GM12878 (cell line): ENCODE data around the gene XCR1. TPM values are rescaled to one million over a fixed set of nuclear protein-coding genes. Genes with fewer than 3 reads are reported as not detected.

Experiments used
- ATAC-seq: fragments of 200-7000 bp; cut with Tn5 transposase; 3 replicates; pipeline ENCODE4 v1.9.1; 2020; ENCODE audit warnings: mild to moderate bottlenecking, moderate library complexity
- BruUV-seq: library from RNA; stranded (reverse); fragments of 400-500 nt; replicated peaks from 2 replicates; lab custom pipeline; 2021; lab: Mats Ljungman, UMichigan
- CTCF ChIA-PET: fragments of 300-600 bp; sonication (Branson Sonifier 250); formaldehyde crosslinking; extraction: SDS; loops from one replicate; lab custom pipeline; 2021; ENCODE audit warnings: inconsistent platforms; lab: Yijun Ruan, JAX
- POLR2A ChIA-PET: fragments of 350-600 bp; formaldehyde crosslinking; extraction: SDS; loops from one replicate; lab custom pipeline; 2021; ENCODE audit warnings: inconsistent platforms; lab: Charles Lee
- RAD21 ChIA-PET: fragments of 300-600 bp; sonication (Branson Sonifier 250); formaldehyde crosslinking; loops from one replicate; lab custom pipeline; 2023; ENCODE audit warnings: antibody characterized with exemption; ENCODE audit not compliant: unreplicated experiment; lab: Charles Lee
- SMC1A ChIA-PET: fragments of 300-600 bp; sonication (Branson Sonifier 250); formaldehyde crosslinking; loops from one replicate; lab custom pipeline; 2023; ENCODE audit not compliant: unreplicated experiment, uncharacterized antibody; lab: Charles Lee
- DNase-seq: peaks from one replicate; pipeline ENCODE4 v3.0.0-alpha.2; 2011; ENCODE audit warnings: low read depth, low spot score
- FAIRE-seq: peaks from 3 replicates; lab custom pipeline; 2011; peaks lifted over from hg19 to GRCh38; lab: Jason Lieb, UNC
- H2AFZ ChIP-seq: 2 replicates; pipeline ENCODE4 v1.6.0; 2011; ENCODE audit warnings: low read depth, low read length, control low read depth; ENCODE audit not compliant: control insufficient read depth
- H3K27ac ChIP-seq: 2 replicates; pipeline ENCODE4 v1.5.1; 2011; ENCODE audit warnings: control low read depth; ENCODE audit not compliant: control insufficient read depth, insufficient read depth
- H3K27me3 ChIP-seq, 2 experiments: replicated peaks in 1 of 2; 2 replicates each; pipeline versions ENCODE4 v1.6.0 to v1.6.1; 2011; ENCODE audit warnings: low read length in 1 of 2; ENCODE audit not compliant: control insufficient read depth in 2 of 2, insufficient read depth in 2 of 2
- H3K36me3 ChIP-seq, 2 experiments: 2 replicates each; pipeline ENCODE4 v1.5.1; 2011; ENCODE audit warnings: low read length in 1 of 2; ENCODE audit not compliant: control insufficient read depth in 2 of 2, insufficient read depth in 2 of 2
- H3K4me1 ChIP-seq: 2 replicates; pipeline ENCODE4 v1.6.1; 2011; ENCODE audit warnings: mild to moderate bottlenecking, low read length, moderate library complexity, mixed read lengths; ENCODE audit not compliant: control insufficient read depth, insufficient read depth
- H3K4me2 ChIP-seq: 2 replicates; pipeline ENCODE4 v1.6.0; 2011; ENCODE audit warnings: control low read depth; ENCODE audit not compliant: control insufficient read depth, insufficient read depth
- H3K4me3 ChIP-seq: fragments of 200-600 bp; sonication (generic); 2 replicates; pipeline ENCODE4 v1.5.1; 2016
- H3K79me2 ChIP-seq: 2 replicates; pipeline ENCODE4 v1.6.0; 2011; ENCODE audit warnings: low read length; ENCODE audit not compliant: control insufficient read depth, insufficient read depth
- H3K9ac ChIP-seq: 2 replicates; pipeline ENCODE4 v1.8.0; 2011; ENCODE audit warnings: low read length, control low read depth, mixed read lengths; ENCODE audit not compliant: control insufficient read depth, insufficient read depth
- H3K9me3 ChIP-seq: replicated peaks from 3 replicates; pipeline ENCODE4 v1.5.1; 2011; ENCODE audit warnings: mild to moderate bottlenecking, low read length; ENCODE audit not compliant: control insufficient read depth, insufficient read depth
- H4K20me1 ChIP-seq: 2 replicates; pipeline ENCODE4 v1.6.0; 2011; ENCODE audit not compliant: control insufficient read depth, insufficient read depth
- CUX1 ChIP-seq: IDR thresholded peaks from 2 replicates; pipeline ENCODE4 v1.6.1; 2012; ENCODE audit warnings: improper control_type of control experiment, low read depth, low read length; ENCODE audit not compliant: insufficient replicate concordance
- ETV6 ChIP-seq, 2 experiments: fragments of 450-650 bp in 1 of 2; IDR thresholded peaks in 1 of 2; conservative IDR thresholded peaks in 1 of 2; 2 replicates each; pipeline ENCODE4 v1.6.1; 2014; ENCODE audit warnings: antibody characterized with exemption in 1 of 2, borderline replicate concordance in 1 of 2, low read depth in 1 of 2, mild to moderate bottlenecking in 1 of 2, moderate library complexity in 1 of 2
- GABPA ChIP-seq: IDR thresholded peaks from 2 replicates; pipeline ENCODE4 v1.6.1; 2014; ENCODE audit warnings: antibody characterized with exemption, low read depth, mild to moderate bottlenecking, inconsistent platforms
- NRF1 ChIP-seq: conservative IDR thresholded peaks from 2 replicates; pipeline ENCODE4 v1.6.1; 2011; ENCODE audit warnings: mild to moderate bottlenecking, low read depth, low read length, improper control_type of control experiment
- WGBS: methylation state at CpG from one replicate; pipeline ENCODE4 v1.1.6; 2016; ENCODE audit warnings: low lambda C conversion rate; ENCODE audit not compliant: insufficient replicate concordance, insufficient coverage; ENCODE audit errors: missing lambda C conversion rate; 5-methylcytosine and 5-hydroxymethylcytosine counted together
- in situ Hi-C: fragments of 300-500 bp; cut with MboI; formaldehyde crosslinking; loops from 9 replicates; pipeline ENCODE4 v1.14.3; 2018; ENCODE audit warnings: mixed read lengths
- intact Hi-C: fragments of 100-400 bp; cut with micrococcal nuclease; formaldehyde crosslinking; loops from one replicate; pipeline ENCODE4 v1.14.2; 2022; ENCODE audit not compliant: unreplicated experiment
- polyA plus RNA-seq, 11 experiments: library from polyadenylated mRNA; depleted of rRNA in 4 of 11; unstranded in 6 of 11; stranded (reverse) in 5 of 11; fragments of >200 nt; fragmentation: Nextera tagmentation in 4 of 11; fragmentation: Illumina TruSeq in 1 of 11; extraction: Ambion mirVana in 4 of 11; extraction: Trizol in 1 of 11; gene quantifications; 1 replicate in 1 of 11; 2 replicates in 10 of 11; pipeline versions ENCODE4 v1.2.1 to v1.2.3, GENCODE V29; 2011 to 2016; ENCODE audit warnings: inconsistent platforms in 2 of 11, missing spikeins in 2 of 11, low read depth in 1 of 11
- total RNA-seq, 4 experiments: library from RNA; depleted of rRNA in 3 of 4; stranded (reverse); fragments of >200 nt in 3 of 4; fragmentation: Illumina TruSeq in 1 of 4; extraction: Trizol in 1 of 4; gene quantifications; 2 replicates each; pipeline versions ENCODE4 v1.2.1 to v1.2.3, GENCODE V29; 2013 to 2021

The XCR1 gene
- total and polyA plus RNA-seq, 10 of the 15 experiments (the other 5 are each of a cell fraction or from before 2014, with no cell fraction given): 0.02 to 0.29 (median 0.13) TPM; not detected in 2

- H3K9ac ChIP-seq: no peak overlapping the region
These were observed 30.4 kb upstream of the XCR1 start for GRCh38 chr3:46057716-46058115.

More at GRCh38 chr3:46057716-46058115, 30.4 kb upstream of the XCR1 start:
- H3K4me3 ChIP-seq: no peak overlapping the region
- RAD21 ChIA-PET: interaction anchor here (1.8 kb wide), 1 partner anchor 98 kb away, joined by 4 read pairs; no protein-coding TSS in a partner anchor
- no peak for DNase-seq
- H3K9me3 ChIP-seq: no peaks in the 10 kb centered on the region; the same call in 2 of the 3 replicates
- no peaks in the 10 kb centered on the region for H3K36me3 ChIP-seq
- ATAC-seq: no peak
- H3K27ac ChIP-seq: no peak overlapping the region
- FAIRE-seq: no peak
- POLR2A ChIA-PET: no interaction called here
- H2AFZ ChIP-seq: no peak overlapping the region
- H3K4me2 ChIP-seq: no peak overlapping the region
- no peaks in the 10 kb centered on the region for H4K20me1 ChIP-seq
- in situ Hi-C loops (no loop called here), intact Hi-C loops (no loop called here)
- CTCF ChIA-PET: interaction anchor here (0.6 to 3.2 kb wide), 2 partner anchors 20 to 119 kb away, joined by 3 to 19 read pairs; no protein-coding TSS in a partner anchor
- SMC1A ChIA-PET: interaction anchor here (2.4 kb wide), 1 partner anchor 64 kb away, joined by 10 read pairs; no protein-coding TSS in a partner anchor
- no TSS peak for BruUV-seq
- no peak for TF ChIP-seq NRF1
- no peak for TF ChIP-seq ETV6 (conservative IDR thresholded peaks at IDR 0.05 in 1 of 2, IDR thresholded peaks at IDR 0.05 in 1 of 2; ENCODE audit: borderline replicate concordance in 1 of 2, low read depth in 1 of 2)
- no peak for TF ChIP-seq CUX1
- no peak for TF ChIP-seq GABPA
- TF ChIP-seq, all 136 proteins: peak for 0
- 64% methylated on average over 3 of the region's 3 CpGs for WGBS
- peaks cover 25% of the 10 kb centered on the region for H3K4me1 ChIP-seq
- H3K79me2 ChIP-seq: no peaks in the 10 kb centered on the region
- no peaks in the 10 kb centered on the region for H3K27me3 ChIP-seq
